NCI-H146 (cell line): ENCODE data around the gene FBLN5.
"Not testable (repeated sequence)": the region's sequence is repeated elsewhere in the genome, so short reads cannot be mapped to it uniquely, and the experiment has no call there.

Source experiments
- DNase-seq: peaks from one replicate; lab custom pipeline; 2025; lab: John Stamatoyannopoulos, UW

Gene FBLN5

DNA sequence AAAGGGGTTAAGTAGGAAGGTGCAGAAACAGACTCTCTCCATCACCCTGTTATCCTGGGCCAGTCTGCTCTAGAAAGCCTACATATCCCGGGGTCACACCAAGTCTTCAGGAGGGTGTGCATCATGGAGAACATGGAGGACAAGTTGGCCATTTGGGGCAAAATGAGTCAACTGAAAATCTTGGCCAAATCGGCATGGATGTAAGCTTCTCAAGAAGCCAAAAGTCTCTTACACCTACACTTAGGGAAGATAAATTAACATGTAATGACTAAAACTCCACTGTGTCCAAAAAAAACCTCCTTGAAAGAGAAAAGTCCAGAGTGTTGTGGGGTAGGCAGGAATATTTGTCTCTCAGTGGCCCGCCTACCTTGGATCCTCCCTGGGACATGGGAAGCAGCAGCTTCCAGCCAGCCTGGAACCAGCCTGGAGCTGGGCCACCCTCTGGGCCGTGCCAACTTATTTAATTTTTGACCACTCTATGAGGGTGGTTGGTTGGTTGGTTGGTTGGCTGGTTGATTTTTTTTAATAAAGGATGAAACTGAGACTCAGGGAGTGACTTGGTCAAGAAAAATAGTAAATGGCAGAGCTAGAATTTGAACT lies 62.3 kb downstream of the FBLN5 start:
- DNase-seq, result no peak

DNA sequence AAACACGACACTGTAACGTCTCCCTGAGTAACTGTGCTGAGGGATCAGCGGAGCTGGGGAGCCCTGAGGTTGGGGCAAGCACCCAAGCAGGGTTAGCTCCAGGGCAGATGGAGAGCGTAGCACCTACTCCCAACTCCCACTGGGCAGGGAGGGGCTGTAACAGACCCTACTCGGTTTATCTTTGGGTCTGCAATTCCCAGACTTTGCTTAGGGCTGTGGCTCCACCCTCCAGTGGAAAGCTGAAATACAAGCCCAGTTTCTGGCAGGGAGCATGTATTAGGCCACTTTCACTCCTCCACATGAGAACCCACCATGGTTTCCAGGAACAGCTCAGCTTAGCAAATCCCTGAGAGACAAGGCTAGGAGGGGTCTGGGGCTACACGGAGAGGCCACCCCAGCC lies 62.8 kb downstream of the FBLN5 start:
- DNase-seq, result no peak

DNA sequence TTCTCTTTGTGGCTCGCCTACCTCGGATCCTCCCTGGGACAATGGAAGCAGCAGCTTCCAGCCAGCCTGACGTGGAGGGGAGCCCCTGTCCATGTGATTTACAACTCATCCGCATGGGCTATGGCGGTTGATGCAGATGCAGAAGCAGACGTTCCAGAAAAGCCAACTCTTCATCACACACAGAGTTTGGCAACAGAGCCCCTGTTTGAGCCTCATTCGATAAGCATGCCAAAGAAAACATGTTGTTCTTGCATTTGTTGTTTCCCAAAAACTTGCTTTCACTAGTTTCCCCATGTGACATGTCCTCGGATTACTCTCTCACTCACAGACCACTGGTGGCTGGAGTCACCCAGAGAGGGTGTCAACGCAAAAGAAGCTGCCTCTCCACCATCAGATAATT lies 63.7 kb downstream of the FBLN5 start:
- no peak for DNase-seq

DNA sequence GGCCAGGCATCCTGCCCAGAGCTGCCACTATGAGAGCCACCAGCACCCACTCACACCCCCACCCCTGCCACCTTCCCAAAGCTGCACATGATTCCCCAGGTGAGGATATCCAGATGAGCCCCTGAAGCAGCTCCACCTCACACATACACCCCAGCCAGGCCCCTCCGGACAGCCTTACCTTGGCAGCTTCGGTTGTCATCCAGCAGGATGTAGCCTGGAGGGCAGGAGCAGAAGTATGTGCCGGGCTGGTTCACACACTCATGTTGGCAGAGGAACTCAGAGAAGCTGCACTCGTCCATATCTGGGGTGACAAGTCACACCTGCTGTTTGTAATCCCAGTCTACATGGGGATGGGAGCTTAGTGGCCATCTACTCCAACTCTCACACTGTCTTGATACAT lies 64.7 kb downstream of the FBLN5 start:
- DNase-seq, result no peak

DNA sequence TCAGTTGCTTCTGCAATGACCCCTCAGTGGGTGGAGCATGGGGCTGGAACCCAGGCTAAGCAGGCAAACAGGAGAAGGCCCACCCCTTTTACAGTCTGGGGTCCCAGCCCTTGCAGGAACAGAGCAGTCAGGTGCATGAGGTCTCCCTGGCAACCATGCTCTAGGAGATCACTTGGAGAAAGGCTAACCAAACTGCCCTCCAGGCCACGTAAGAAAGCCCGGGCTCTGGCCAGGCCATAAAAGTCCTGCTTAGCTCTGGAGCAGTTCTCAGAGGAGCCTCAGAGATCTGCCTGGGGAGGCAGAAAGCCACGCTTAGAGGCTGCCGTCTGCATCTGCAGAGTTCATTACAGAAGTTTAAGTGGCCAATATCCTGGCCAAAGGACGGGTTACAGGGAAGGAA lies 65.1 kb downstream of the FBLN5 start:
- no peak for DNase-seq

DNA sequence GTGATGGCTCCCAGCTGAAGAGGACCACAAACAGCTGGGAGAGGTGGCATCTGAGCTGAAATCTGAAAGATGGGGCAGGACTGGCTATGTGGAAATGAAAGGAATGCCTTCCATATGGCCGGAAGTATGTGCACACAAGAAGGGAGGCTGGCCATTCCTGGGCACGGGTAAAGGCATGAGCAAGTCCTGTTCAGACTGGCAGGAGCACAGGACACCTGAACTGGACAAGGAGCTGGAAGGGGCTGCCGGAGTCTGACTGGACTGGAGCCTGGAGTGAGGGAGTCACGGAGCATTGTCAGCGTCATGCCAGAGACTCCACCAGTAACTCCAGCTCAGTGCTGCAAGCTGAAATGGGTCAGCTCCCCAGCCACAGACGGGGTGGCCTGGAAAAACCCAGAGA lies 68.3 kb downstream of the FBLN5 start:
- no peak for DNase-seq

DNA sequence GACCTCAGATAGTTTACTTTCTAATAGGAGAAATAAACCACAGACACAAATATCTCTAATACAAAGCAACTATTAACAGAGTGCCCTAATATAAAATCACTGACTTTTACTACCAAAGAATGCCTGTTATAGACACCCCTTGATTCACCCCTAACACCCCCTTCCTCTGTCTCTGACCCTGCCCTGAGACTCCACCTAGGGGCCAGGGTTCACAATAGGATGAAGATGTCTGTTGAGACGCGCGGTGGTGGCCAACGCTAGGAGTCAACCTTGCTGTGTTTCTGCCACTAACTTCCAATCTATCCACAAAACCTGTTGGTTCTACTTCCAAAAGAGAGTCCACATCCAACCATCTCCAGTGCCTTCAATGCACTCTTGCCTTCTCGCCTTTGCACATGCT lies 69.2 kb downstream of the FBLN5 start:
- DNase-seq, result no peak

DNA sequence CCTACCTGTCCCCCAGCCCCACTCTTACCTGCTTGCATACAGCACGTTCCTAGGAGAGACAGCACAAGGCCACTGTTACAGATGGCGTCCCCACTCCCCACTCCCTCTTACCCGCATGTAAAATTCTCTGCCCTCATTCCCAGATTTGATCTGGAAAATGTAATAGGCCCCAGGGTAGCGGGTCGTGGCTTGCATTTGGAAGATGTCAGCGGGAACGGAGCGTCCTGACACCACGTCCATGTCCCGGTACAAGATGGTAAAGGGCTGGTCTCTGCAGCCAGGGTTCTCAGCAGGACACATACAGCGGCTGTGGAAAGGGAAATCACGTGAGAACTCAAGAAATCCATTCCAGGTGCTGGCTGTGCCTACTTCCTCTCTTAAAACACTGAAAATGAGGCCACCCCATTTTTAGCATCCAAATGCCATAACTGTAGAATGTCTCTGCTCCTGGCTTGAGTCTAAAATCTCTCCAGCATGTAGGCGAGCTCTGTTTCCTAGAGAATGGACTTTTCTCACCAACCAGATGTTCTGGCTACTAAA lies 70.0 kb downstream of the FBLN5 start:
- DNase-seq, result no peak

DNA sequence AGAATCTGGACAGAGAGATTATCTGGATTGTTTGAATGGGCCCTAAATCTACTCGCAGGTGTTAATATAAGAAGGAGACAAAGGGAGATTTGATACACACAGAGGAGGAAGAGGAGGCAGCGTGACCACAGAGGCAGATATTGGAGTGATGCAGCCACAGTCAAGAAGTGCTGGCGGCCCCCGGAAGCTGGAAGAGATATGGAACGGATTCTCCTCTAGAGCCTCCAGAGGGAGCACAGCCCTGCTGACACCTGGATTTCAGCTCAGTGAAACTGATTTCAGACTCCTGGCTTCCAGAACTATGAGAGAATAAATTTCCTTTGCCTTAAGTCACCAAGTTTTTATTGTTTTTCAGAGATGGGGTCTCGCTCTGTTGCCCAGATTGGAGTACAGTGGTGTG lies 71.0 kb downstream of the FBLN5 start:
- no peak for DNase-seq

DNA sequence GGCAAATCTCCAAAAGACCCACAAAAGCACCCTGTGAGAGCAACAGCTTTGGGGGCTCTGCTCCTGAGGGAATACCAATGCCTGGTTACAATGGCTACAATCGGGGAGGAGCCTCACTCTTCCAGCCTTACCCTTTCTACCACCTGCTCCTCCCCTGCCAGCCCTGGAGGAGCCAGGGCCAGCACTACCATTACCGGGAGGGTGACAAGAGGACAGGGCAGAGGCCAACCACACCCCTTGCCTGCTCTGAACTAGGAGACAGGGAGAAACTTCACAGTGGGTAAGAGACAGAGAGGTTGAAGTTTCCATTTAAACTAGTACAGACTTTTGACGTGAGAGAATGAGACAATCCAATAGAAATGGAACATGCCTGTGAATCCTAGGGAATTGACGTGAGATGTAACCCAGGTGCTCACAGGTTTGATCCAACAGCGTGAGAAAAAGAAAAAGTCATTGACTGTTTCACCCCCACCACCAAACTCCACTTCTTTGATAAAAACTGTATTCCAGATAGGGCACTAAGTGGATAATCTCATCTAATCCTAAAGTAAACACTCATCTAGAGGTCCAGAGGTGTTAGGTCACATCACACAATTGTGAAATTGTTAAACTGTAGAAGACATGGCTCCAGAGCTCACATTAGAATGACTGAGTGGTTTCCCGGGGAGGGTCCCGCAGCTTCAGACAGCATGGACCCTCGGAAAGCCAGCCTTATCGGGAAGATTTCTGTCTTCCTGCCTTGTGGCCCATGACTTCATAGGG lies 71.8 kb downstream of the FBLN5 start:
- no peak for DNase-seq

DNA sequence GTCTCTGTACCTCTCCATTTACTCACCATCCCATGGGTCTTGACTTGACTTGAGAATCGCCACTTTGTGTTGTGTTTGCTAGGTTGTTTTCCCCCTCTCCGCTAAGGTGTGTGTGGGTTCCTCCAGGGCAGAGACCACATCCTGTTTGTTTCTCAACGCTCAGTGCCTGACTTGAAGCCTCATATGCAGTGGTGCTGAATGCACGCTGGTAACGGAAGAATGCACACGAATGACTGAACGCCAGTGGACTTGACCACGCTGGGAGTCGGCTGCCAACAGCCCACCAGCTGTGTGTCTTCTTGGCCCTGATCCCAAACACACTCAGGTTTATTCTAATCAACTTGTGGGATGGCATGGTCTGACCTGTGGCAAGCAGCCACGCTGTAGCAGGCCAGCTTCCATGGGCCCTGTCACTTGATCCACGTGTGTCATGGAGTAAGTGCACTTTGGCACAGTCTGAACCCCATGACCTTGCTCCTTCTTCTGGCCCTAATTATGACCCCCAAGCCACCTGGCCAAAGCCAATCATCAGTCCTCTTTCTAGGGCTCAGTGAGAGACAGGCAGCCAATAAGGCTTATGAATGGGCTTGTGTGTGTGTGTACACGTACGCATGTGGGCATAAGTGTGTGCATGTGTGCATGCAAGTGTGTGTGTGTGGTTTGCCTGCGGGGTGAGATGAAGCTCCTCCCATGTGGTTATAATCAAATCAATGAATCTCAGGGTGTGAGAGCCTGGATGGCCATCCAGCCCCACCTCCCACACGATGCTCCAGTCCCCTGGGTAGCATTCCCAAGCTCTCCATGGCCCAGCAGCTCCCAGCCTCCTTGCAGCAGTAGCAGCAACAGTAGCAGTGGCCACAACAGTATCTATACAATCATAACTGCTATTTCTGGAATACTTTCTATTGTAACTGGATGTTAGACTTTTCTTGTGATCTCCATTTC lies 73.8 kb downstream of the FBLN5 start:
- DNase-seq, result no peak

DNA sequence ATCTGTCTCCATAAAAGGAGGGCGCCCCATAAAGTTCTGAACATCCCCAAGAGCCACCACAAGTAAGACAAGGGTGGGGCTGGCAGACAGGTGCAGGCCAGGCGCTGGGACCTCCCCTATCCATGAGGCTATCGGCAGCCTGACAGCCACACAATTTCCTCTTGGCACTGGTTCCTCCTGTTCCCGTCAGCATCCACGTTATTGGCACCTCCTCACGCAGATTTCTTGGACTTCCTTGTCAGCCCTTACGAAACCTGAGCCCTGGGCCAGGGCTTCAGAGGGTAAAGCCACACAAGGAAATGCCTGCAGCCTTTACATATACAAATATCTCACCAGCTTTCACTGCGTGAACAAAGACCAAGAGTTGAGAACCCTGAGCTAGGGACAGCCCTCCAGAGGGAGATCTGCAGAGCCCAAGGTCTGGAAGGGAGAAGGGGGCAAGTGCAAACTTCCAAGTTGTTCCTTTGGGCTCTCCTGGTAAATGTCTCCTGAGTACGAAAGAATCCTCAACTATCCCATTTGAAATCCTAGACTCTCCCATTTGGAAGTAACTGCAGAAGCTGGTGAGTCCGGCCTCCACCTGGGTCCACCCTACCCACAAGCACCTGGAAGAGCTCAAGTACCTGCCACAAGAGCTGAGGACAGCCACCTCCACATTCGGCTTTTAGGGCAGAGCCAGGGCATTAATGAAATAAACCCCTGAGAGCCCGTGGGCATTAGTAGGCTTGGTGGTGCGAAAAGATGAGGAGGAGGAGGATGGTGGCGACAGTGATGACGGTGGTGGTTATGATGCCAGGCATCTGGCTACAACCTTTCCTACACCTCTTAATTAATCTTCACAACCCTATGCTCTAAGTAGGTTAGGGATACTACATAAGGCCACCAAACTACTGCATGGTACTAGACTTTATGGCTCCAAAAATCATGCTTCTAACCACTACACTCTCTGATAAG lies 74.7 kb downstream of the FBLN5 start:
- no peak for DNase-seq

DNA sequence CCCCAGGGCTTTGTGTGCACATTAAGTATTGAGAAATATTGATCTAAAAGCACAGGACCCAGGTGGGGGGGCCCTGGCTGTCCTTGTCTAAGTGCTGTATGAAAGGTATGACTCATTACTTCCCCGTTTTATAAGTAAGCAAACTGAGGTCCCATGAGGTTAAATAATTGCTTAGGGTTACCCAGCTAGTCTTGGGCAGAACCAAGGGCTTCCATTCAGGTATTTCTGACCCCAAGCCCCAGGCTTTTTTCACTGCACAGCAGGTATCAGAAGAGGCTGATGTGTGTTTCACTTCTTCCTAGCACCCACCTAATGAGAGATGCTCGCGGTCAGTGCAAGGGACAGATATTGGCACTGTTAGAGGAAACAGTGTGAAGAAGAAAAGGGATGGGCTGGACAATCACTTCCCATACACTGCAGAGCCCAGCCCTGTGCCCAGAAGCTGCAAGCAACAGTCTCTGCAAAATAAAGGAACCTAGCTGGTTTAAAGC lies 75.4 kb downstream of the FBLN5 start:
- DNase-seq, result no peak

DNA sequence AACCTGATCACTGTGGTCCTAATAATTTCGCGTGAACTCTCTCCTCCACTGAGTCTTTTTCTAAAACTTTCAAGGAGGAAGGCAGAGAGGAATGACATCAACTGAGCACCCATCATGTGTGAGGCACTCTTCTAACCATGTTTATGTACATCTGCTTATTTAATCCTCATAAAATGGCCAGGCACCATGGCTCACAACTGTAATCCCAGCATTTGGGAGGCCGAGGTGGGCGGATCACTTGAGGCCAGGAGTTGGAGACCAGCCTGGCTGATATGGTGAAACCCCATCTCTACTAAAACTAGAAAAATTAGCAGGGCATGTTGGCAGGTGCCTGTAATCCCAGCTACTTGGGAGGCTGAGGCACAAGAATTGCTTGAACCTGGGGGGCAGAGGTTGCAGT lies 76.1 kb downstream of the FBLN5 start:
- DNase-seq, result not testable (repeated sequence)

DNA sequence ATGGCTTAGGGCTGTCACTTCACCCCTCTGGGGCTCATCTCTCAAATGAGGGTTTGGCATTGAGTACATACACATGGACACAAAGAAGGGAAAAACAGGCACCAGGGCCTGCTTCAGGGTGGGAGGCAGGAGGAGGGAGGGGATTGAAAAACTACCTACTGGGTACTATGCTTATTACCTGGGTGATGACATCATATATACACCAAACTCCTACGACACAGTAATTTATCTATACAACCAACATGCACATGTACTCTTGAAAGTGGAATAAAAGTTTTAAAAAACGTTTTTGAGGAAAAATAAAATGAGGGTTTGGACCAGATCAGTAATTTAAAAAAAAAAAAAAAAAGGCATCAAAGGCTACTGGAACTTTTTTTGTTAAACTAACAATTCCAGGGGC lies 76.6 kb downstream of the FBLN5 start:
- no peak for DNase-seq

DNA sequence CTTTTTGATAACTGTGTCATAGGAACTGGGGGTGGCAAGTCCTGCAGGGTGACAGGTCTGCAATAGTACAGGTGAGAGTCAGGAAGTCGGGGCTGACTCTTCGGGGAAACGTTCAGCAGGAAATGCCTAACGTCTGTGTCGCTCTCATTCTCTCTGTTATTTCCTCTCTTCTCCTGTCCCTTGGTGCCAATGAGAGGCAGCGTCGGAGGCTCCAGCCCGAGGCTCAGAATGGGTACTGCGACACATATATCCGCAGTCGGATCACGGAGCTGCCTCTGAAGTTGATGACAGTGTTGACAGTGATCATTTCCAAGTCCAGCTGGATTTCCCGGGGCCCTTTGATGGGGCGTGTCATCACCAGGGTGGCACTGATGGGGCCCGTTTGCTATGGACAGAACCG lies 77.5 kb downstream of the FBLN5 start:
- DNase-seq, result no peak

DNA sequence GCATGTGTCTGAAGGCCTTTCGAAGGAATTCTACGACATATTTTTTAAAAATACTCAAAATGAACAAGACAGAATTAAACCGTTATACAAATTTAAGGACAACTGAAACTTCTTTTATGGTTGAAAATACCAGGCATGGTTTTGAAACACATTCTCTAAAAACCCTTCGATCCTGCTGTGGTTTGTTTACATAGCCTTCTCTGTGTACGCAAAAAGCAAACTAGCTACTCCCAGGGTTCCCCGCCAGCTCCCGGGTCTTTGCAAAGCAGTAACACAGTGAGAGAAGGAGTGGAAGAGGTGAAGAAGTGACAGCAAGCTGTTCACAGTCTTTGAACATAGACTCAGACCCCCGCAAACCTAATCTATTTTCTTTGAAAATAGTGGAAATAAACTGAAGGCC lies 77.9 kb downstream of the FBLN5 start:
- no peak for DNase-seq

DNA sequence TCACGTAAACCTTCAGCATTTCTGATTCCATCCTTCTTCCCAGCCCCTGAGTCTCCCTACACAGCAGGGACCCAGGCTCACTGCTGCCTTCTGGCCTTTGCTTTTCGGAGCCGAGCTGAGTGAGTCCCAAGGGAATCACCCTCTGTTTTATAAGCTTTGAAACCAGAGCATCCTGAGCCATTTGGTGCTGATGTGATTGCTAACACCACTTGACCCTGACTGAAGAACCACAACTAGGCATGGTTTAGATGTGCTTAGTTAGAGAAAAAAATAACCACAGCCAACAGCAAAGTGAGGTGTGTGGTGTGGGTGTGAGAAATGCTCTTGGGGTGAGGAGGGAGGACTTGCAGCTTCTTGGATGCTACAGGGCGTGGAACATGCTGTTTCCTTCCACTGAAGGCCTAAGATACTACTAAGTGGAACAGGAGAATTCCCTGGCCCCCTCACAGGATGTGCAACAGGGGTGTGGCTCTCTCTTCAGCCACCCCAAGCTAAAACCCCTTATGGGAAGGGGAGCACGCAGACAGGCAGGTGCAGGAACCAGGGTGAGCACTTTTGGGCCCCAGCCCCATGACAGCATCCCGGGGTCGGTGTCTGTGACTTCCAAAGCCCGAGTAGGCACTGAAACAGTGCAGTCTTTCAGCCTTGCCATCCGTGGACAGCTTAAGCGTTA lies 80.0 kb downstream of the FBLN5 start, which contains the start of gene TC2N:
TC2N (minus strand) TSS at position 221 of the 673 bp plus-strand sequence. CDS start 53,767 bp downstream, outside the sequence.
- DNase-seq, result no peak

DNA sequence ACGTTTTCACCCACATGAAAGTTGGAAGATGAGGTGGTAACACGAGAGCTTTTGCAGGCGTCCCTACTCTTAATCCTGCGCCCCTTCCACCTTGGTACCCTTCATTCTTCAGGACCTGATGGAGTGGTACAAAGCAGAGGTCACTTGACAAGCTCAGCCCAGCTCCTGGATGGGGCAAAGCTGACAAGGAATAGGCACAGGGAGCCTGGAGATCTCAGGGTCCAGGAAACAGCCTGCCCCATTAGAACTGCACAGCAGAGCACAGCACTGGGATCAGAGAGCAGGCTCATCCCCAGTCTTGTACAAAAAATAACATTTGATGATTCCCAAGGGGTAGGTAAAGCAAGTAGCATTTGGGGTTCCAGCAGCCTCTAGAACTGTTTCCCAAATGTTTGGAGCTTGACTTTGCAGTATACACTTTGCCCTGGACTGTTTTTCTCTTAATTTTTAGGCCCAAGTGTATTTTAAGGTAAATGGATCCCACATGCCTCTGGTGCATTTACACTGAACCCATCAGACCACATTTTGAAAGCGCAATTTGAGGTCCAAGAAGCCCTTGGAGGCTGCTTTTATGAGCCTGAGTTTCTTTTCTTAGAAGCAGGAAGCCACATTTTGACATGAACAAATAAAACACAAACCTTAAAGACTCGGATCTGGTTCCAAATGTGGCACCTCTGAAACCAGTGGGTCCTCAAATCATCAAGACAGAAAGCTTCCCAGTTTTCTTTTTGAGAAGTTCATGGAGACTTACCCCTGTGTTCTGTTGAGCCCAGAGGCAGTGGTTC lies 80.8 kb downstream of the FBLN5 start:
- no peak for DNase-seq

DNA sequence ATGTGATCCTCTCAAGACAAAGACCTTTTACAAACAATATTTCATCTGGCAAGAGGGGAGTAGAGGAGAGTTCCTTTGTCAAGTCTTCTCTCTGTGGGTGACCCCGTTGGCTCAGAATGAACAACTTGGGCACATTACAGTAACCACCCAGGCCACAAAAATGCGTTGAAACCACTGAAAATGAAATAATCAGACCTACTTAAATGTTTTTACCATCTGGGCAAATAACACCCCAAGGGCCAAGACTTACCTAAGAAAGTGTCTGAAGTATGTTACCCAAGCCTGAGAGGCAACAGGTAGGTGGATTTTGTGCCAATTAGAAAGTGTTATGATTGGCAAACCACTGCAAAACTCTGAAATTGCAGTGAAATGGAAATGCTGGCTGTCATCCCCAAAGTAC lies 81.4 kb downstream of the FBLN5 start:
- no peak for DNase-seq
